Endothelial cell of umbilical vein (primary cell): ENCODE data around the gene GLIS2. TPM values are rescaled to one million over a fixed set of nuclear protein-coding genes. Genes with fewer than 3 reads are reported as not detected.

ENCODE experiments used
- BruUV-seq: library from RNA; stranded (reverse); fragments of 400-500 nt; replicated peaks from 2 replicates; lab custom pipeline; 2021; lab: Mats Ljungman, UMichigan
- CTCF ChIA-PET: fragments of 300-600, 350-600 bp; sonication (Branson Sonifier 250); formaldehyde crosslinking; loops from one replicate; lab custom pipeline; 2021; ENCODE audit warnings: antibody characterized with exemption, inconsistent platforms; lab: Charles Lee
- POLR2A ChIA-PET: fragments of 300-600, 350-600 bp; sonication (Branson Sonifier 250); formaldehyde crosslinking; loops from one replicate; lab custom pipeline; 2021; ENCODE audit warnings: antibody characterized with exemption, inconsistent platforms; lab: Charles Lee
- DNase-seq: peaks from one replicate; pipeline ENCODE4 v3.0.0-alpha.2; 2011; ENCODE audit warnings: low read depth, low spot score
- FAIRE-seq: peaks from 2 replicates; lab custom pipeline; 2011; peaks lifted over from hg19 to GRCh38; lab: Jason Lieb, UNC
- H2AFZ ChIP-seq: 2 replicates; pipeline ENCODE4 v1.6.0; 2012; ENCODE audit warnings: low read depth, low read length, control low read depth, inconsistent platforms
- H3K27ac ChIP-seq: 2 replicates; pipeline ENCODE4 v1.5.1; 2011; ENCODE audit warnings: low read depth, mild to moderate bottlenecking, control low read depth, low read length, moderate library complexity; ENCODE audit not compliant: insufficient read depth
- H3K27me3 ChIP-seq, 2 experiments: 2 replicates each; pipeline versions ENCODE4 v1.6.0 to v1.6.1; 2011; ENCODE audit warnings: low read length in 2 of 2, mixed read lengths in 1 of 2; ENCODE audit not compliant: control insufficient read depth in 2 of 2, insufficient read depth in 2 of 2
- H3K36me3 ChIP-seq, 2 experiments: 2 replicates in 1 of 2; 3 replicates in 1 of 2; pipeline ENCODE4 v1.5.1; 2011; ENCODE audit warnings: low read length in 2 of 2, mild to moderate bottlenecking in 1 of 2, moderate library complexity in 1 of 2; ENCODE audit not compliant: control insufficient read depth in 2 of 2, insufficient read depth in 2 of 2; ENCODE audit errors: extremely low read depth in 1 of 2
- H3K4me1 ChIP-seq: 3 replicates; pipeline ENCODE4 v1.5.1; 2011; ENCODE audit warnings: mild to moderate bottlenecking, low read length; ENCODE audit not compliant: control insufficient read depth, insufficient read depth; ENCODE audit errors: extremely low read depth
- H3K4me2 ChIP-seq: 2 replicates; pipeline ENCODE4 v1.6.1; 2011; ENCODE audit warnings: low read length, control low read depth, mixed read lengths; ENCODE audit not compliant: insufficient read depth
- H3K4me3 ChIP-seq, 3 experiments: fragments of 200-600 bp in 1 of 3; sonication (generic), shearing (Covaris generic) in 1 of 3; replicated peaks in 1 of 3; 2 replicates each; pipeline ENCODE4 v1.5.1; 2011 to 2016; ENCODE audit warnings: control low read depth in 3 of 3, low read length in 3 of 3, mild to moderate bottlenecking in 2 of 3, inconsistent platforms in 1 of 3, low read depth in 1 of 3, moderate library complexity in 1 of 3; ENCODE audit not compliant: insufficient read depth in 1 of 3
- H3K79me2 ChIP-seq: 2 replicates; pipeline ENCODE4 v1.6.0; 2012; ENCODE audit warnings: low read length, inconsistent platforms; ENCODE audit not compliant: control insufficient read depth, insufficient read depth
- H3K9ac ChIP-seq: replicated peaks from 2 replicates; pipeline ENCODE3; 2011; ENCODE audit warnings: low read length, control low read depth; ENCODE audit not compliant: insufficient read depth; ENCODE audit errors: extremely low read depth
- H3K9me1 ChIP-seq: replicated peaks from 3 replicates; pipeline ENCODE4 v1.6.0; 2011; ENCODE audit warnings: mild to moderate bottlenecking, low read length; ENCODE audit not compliant: control insufficient read depth, insufficient read depth; ENCODE audit errors: extremely low read depth
- H3K9me3 ChIP-seq: replicated peaks from 2 replicates; pipeline ENCODE4 v1.5.1; 2012; ENCODE audit warnings: low read length, inconsistent platforms; ENCODE audit not compliant: control insufficient read depth, insufficient read depth
- H4K20me1 ChIP-seq: replicated peaks from 2 replicates; pipeline ENCODE3; 2011; ENCODE audit warnings: mild to moderate bottlenecking, low read length; ENCODE audit not compliant: control insufficient read depth, insufficient read depth; ENCODE audit errors: extremely low read depth
- CTCF ChIP-seq, 2 donors: IDR thresholded peaks; 1 replicate in 1 of 2; 2 replicates in 1 of 2; pipeline ENCODE4 v1.5.1; 2011; ENCODE audit warnings: low read length in 2 of 2, mild to moderate bottlenecking in 2 of 2, moderate library complexity in 2 of 2, control low read depth in 1 of 2, inconsistent platforms in 1 of 2, low read depth in 1 of 2; ENCODE audit not compliant: insufficient read depth in 1 of 2; ENCODE audit errors: extremely low read depth in 1 of 2
- EZH2 ChIP-seq: IDR thresholded peaks from 2 replicates; pipeline ENCODE4 v1.6.1; 2012; ENCODE audit warnings: borderline replicate concordance, low read depth, mild to moderate bottlenecking, moderate library complexity, low read length, inconsistent platforms; ENCODE audit not compliant: severe bottlenecking
- FOS ChIP-seq: IDR thresholded peaks from 2 replicates; pipeline ENCODE4 v1.6.1; 2011; ENCODE audit warnings: mild to moderate bottlenecking, low read length, moderate library complexity, borderline replicate concordance; ENCODE audit not compliant: insufficient read depth
- GATA2 ChIP-seq: IDR thresholded peaks from 2 replicates; pipeline ENCODE4 v1.7.0; 2011; ENCODE audit warnings: low read depth, mild to moderate bottlenecking, moderate library complexity, mixed read lengths, low read length; ENCODE audit not compliant: insufficient read length, insufficient read depth
- JUN ChIP-seq: IDR thresholded peaks from 2 replicates; pipeline ENCODE4 v1.6.1; 2011; ENCODE audit warnings: borderline replicate concordance, low read depth; ENCODE audit not compliant: insufficient read length, insufficient read depth
- MYC ChIP-seq: IDR thresholded peaks from one replicate; pipeline ENCODE4 v1.6.1; 2011; ENCODE audit warnings: mild to moderate bottlenecking, low read depth, low read length
- POLR2AphosphoS5 ChIP-seq: IDR thresholded peaks from 2 replicates; pipeline ENCODE4 v1.6.1; 2012; ENCODE audit warnings: low read depth, mild to moderate bottlenecking, control low read depth, low read length, moderate library complexity; ENCODE audit not compliant: insufficient read depth
- dilution Hi-C: fragments of 300-500 bp; cut with MboI; formaldehyde crosslinking; loops from one replicate; pipeline ENCODE4 v1.15.0; 2019; ENCODE audit warnings: low sequenced_read_pairs; ENCODE audit not compliant: extremely low pct_ligation_motif_present
- intact Hi-C: fragments of 100-400 bp; cut with micrococcal nuclease; formaldehyde crosslinking; loops from one replicate; pipeline ENCODE4 v1.10.0; 2022
- polyA plus RNA-seq, 4 experiments: library from polyadenylated mRNA; depleted of rRNA in 3 of 4; stranded (reverse) in 3 of 4; unstranded in 1 of 4; fragments of >200 nt; gene quantifications; 2 replicates each; pipeline versions ENCODE4 v1.2.1 to v1.2.3, GENCODE V29; 2011 to 2012; ENCODE audit warnings: missing spikeins in 1 of 4
- total RNA-seq: library from RNA; stranded (reverse); gene quantifications from 2 replicates; pipeline ENCODE4 v1.2.3, GENCODE V29; 2021

GLIS2 gene
- total and polyA plus RNA-seq, 2 donors (not counting 3 experiments of a cell fraction or from before 2014, with no cell fraction given): 4.6 to 10.1 TPM

GRCh38 chr16:4306470-4307214 lies 9.2 kb upstream of the GLIS2 start:
- H2AFZ ChIP-seq: no peak overlapping the region
- no peak for DNase-seq
- H3K4me2 ChIP-seq: peak overlapping the region; percentile 31
- no peaks in the 10 kb centered on the region for H3K27me3 ChIP-seq
- H3K9me1 ChIP-seq: no peaks in the 10 kb centered on the region
- H3K27ac ChIP-seq: peak overlapping the region; percentile 76
- dilution Hi-C loops: no loop called here
- no peak for TF ChIP-seq CTCF (IDR thresholded peaks at IDR 0.05; ENCODE audit: extremely low read depth in 1 of 2, insufficient read depth in 1 of 2, low read depth in 1 of 2, low read length in 2 of 2)
- no peak for TF ChIP-seq MYC
- TF ChIP-seq GATA2: no peak
- no peak for TF ChIP-seq JUN
- no peak for TF ChIP-seq EZH2
- TF ChIP-seq POLR2AphosphoS5: no peak
- no peak for TF ChIP-seq FOS
- BruUV-seq: no TSS peak
- H3K79me2 ChIP-seq: no peaks in the 10 kb centered on the region
- FAIRE-seq: no peak
- H4K20me1 ChIP-seq: no peaks in the 10 kb centered on the region
- H3K9ac ChIP-seq: peak overlapping the region; percentile 38
- intact Hi-C loops: loop anchor here (1.0 kb wide), 4 partner anchors 7 to 32 kb away; partner anchors contain the start of gene GLIS2
- peaks cover 7% of the 10 kb centered on the region for H3K4me1 ChIP-seq
- peak overlapping the region in 1 of 3 experiments; percentile 25 for H3K4me3 ChIP-seq
- H3K9me3 ChIP-seq: no peaks in the 10 kb centered on the region
- CTCF ChIA-PET: interaction anchor here (0.9 to 8.6 kb wide), 4 partner anchors 7 to 109 kb away, joined by 3 to 135 read pairs (median 40); partner anchors contain the start of gene CORO7
- POLR2A ChIA-PET: interaction anchor here (0.6 kb wide), 1 partner anchor 63 kb away, joined by 4 read pairs; no protein-coding TSS in a partner anchor
- no peaks in the 10 kb centered on the region for H3K36me3 ChIP-seq
